H1 (cell line): ENCODE measurements around the gene SIK3. TPM values are rescaled to one million over a fixed set of nuclear protein-coding genes. Genes with fewer than 3 reads are reported as not detected.

Experiments used
- ATF3 ChIP-seq: IDR thresholded peaks from 2 replicates; pipeline ENCODE4 v1.6.1; 2011; ENCODE audit warnings: low read depth, mild to moderate bottlenecking, low read length; ENCODE audit not compliant: insufficient read depth
- NRF1 ChIP-seq: IDR thresholded peaks from 2 replicates; pipeline ENCODE4 v1.6.1; 2011; ENCODE audit warnings: mild to moderate bottlenecking, low read depth, low read length, improper control_type of control experiment
- polyA plus RNA-seq, 7 experiments: library from polyadenylated mRNA; depleted of rRNA in 3 of 7; stranded (reverse) in 5 of 7; unstranded in 2 of 7; fragments of >200 nt in 5 of 7; fragments of 200-250 nt in 2 of 7; gene quantifications; 1 replicate in 5 of 7; 2 replicates in 1 of 7; 4 replicates in 1 of 7; pipeline versions ENCODE4 v1.2.1 to v1.2.3, GENCODE V29; 2011 to 2013; ENCODE audit warnings: missing spikeins in 2 of 7, mixed read lengths in 2 of 7
- total RNA-seq: library from RNA; stranded (reverse); fragmentation: NEBNext Ultra II Directional; extraction: Animal tissue kit (Norgen Biotek cat#: 25700); gene quantifications from 2 replicates; pipeline ENCODE4 v1.2.1, GENCODE V29; 2021

Gene SIK3
- total and polyA plus RNA-seq, 2 of the 8 experiments (the other 6 are each of a cell fraction or from before 2014, with no cell fraction given), result 19.9 to 32.1 TPM

DNA sequence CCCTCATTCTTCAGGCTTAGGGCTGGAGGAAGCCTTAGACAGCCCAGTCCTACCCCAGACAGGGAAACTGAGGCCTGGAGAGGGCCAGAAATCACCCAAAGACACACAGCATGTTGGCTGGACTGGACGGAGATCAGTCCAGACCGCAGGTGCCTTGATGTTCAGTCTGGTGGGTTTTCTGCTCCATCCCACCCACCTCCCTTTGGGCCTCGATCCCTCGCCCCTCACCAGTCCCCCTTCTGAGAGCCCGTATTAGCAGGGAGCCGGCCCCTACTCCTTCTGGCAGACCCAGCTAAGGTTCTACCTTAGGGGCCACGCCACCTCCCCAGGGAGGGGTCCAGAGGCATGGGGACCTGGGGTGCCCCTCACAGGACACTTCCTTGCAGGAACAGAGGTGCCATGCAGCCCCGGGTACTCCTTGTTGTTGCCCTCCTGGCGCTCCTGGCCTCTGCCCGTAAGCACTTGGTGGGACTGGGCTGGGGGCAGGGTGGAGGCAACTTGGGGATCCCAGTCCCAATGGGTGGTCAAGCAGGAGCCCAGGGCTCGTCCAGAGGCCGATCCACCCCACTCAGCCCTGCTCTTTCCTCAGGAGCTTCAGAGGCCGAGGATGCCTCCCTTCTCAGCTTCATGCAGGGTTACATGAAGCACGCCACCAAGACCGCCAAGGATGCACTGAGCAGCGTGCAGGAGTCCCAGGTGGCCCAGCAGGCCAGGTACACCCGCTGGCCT lies 267.9 kb downstream of the SIK3 start (continued):
- TF ChIP-seq ATF3 (no peak), NRF1 (no peak)
